Measurements from ENCODE around the gene RGS9BP.
"Not testable (repeated sequence)": the region's sequence is repeated elsewhere in the genome, so short reads cannot be mapped to it uniquely, and the experiment has no call there.

RGS9BP gene

GRCh38 chr19:32695506-32695905 lies 19.9 kb downstream of the RGS9BP start:
- DNase-seq (ENCODE audit: low spot score) = not testable (repeated sequence)

GRCh38 chr19:32696771-32697170 lies 21.1 kb downstream of the RGS9BP start:
- not testable (repeated sequence) for DNase-seq (ENCODE audit: low spot score)

GRCh38 chr19:32700129-32700528 lies 24.5 kb downstream of the RGS9BP start:
- DNase-seq (ENCODE audit: low spot score) = not testable (repeated sequence)

- DNase-seq (ENCODE audit: low spot score) = no peak
Observed at GRCh38 chr19:32702010-32702409, 26.4 kb downstream of the RGS9BP start.

- not testable (repeated sequence) for DNase-seq (ENCODE audit: low spot score)
Observed at GRCh38 chr19:32704006-32704405, 28.4 kb downstream of the RGS9BP start.

- DNase-seq (ENCODE audit: low spot score) = no peak
Observed at GRCh38 chr19:32708457-32708856, 32.8 kb downstream of the RGS9BP start.

- no peak for DNase-seq (ENCODE audit: low spot score)
Observed at GRCh38 chr19:32709032-32709431, 33.4 kb downstream of the RGS9BP start.

GRCh38 chr19:32711747-32712146 lies 36.1 kb downstream of the RGS9BP start:
- DNase-seq (ENCODE audit: low spot score) = no peak

GRCh38 chr19:32716203-32716602 lies 40.6 kb downstream of the RGS9BP start:
- DNase-seq (ENCODE audit: low spot score) = not testable (repeated sequence)

- DNase-seq (ENCODE audit: low spot score) = no peak
Observed at GRCh38 chr19:32717496-32717895, 41.8 kb downstream of the RGS9BP start.

- DNase-seq (ENCODE audit: low spot score) = no peak
Observed at GRCh38 chr19:32718286-32718685, 42.6 kb downstream of the RGS9BP start.

- no peak for DNase-seq (ENCODE audit: low spot score)
Observed at GRCh38 chr19:32719611-32720059, 44.0 kb downstream of the RGS9BP start, which contains the start of gene TDRD12. TSS of gene TDRD12 (plus strand) at chr19:32719767. CDS start at chr19:32720073, 306 bp downstream.

GRCh38 chr19:32720216-32720935 lies 44.7 kb downstream of the RGS9BP start:
- no peak for DNase-seq (ENCODE audit: low spot score)

- DNase-seq (ENCODE audit: low spot score) = no peak
Observed at GRCh38 chr19:32720936-32721250, 45.2 kb downstream of the RGS9BP start.
